ENCODE data around the gene RSAD2. TPM values are rescaled to one million over a fixed set of nuclear protein-coding genes. Genes with fewer than 3 reads are reported as not detected.

The RSAD2 gene
- total and polyA plus RNA-seq, 9 of the 15 experiments (the other 6 are each of a cell fraction or from before 2014, with no cell fraction given) = 0.15 to 1.4 (median 0.28) TPM

- TF ChIP-seq ZBTB49 (CRISPR knock-in tag; IDR thresholded peaks at IDR 0.05; ENCODE audit: borderline replicate concordance) (no peak), DPF2 (IDR thresholded peaks at IDR 0.05) (no peak), ASH1L (IDR thresholded peaks at IDR 0.05; ENCODE audit: borderline replicate concordance, low read depth, partially characterized antibody) (no peak), SIRT6 (IDR thresholded peaks at IDR 0.05; ENCODE audit: low read depth, low read length) (no peak), PBX2 (CRISPR knock-in tag; IDR thresholded peaks at IDR 0.05; ENCODE audit: low read depth) (no peak), PBX2 (tag; conservative IDR thresholded peaks at IDR 0.05; ENCODE audit: low read depth) (no peak), CHAMP1 (IDR thresholded peaks at IDR 0.05) (no peak), E4F1 (CRISPR knock-in tag; IDR thresholded peaks at IDR 0.05; ENCODE audit: borderline replicate concordance) (no peak), SPI1 (IDR thresholded peaks at IDR 0.05; ENCODE audit: borderline replicate concordance, low read depth, low read length) (no peak), ZBTB33 (CRISPR knock-in tag; IDR thresholded peaks at IDR 0.05) (no peak), FOXK1 (CRISPR knock-in tag; IDR thresholded peaks at IDR 0.05; ENCODE audit: borderline replicate concordance) (no peak), SMARCC2 (IDR thresholded peaks at IDR 0.05; ENCODE audit: low read depth) (no peak), NRF1 (conservative IDR thresholded peaks at IDR 0.05 in 1 of 2, IDR thresholded peaks at IDR 0.05 in 1 of 2) (peak; percentile 77 to 79), ZNF644 (tag; IDR thresholded peaks at IDR 0.05; ENCODE audit: low read depth) (no peak)
Measured at GRCh38 chr2:6865346-6866274, 12.0 kb upstream of the RSAD2 start, which contains the start of gene CMPK2 (continued).
